Stimulated activated CD4-positive, alpha-beta T cell treated with anti-CD3 and anti-CD28 coated beads, Interleukin-4, amount 100 ng/mL, for 4 hours (primary cell): ENCODE results near the gene ABCC8.

Experiments
- DNase-seq, 2 experiments: peaks; one replicate each; pipeline ENCODE4 v3.0.0-alpha.2; 2020

Gene ABCC8

DNA sequence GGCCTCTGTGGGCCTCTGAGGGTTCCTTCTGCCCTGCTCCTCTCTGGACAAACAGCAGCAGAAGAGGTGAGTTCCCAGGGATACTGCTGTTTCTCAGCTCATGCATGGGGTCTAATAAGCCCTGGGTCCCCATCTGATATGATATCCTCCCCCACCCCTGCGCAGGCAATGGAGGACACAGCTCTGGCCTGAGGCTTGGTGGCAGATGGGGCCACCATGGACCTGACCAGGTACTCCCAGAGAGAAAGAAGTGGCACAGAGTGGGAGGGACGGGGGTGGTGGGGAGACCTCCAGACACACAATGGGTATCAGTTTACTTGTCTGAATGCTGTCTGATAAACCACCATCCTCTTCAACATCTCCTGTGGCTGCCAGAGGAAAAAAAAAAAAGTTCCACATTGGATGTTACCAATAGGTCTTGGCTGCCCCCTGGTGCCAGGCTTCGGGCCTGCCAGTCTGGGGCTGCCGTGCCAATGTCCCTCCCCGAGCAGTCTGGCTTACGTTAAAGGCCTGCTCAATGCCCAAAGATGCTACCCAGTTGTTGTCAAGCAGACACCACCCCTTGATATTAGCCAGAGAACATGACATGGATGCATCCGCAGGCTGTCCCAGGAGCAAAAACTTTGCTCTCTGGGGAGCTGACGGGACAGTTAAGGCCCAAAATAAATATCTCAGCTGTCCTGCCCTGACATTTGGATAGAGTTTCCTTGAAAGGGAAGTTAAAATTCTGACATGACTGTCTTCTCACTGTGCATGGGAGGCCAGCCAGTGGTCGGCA, 27.9 kb upstream of the ABCC8 start:
- peak; percentile 65 to 82 for DNase-seq

GRCh38 chr11:17502630-17503029, 26.0 kb upstream of the ABCC8 start:
- no peak for DNase-seq

DNA sequence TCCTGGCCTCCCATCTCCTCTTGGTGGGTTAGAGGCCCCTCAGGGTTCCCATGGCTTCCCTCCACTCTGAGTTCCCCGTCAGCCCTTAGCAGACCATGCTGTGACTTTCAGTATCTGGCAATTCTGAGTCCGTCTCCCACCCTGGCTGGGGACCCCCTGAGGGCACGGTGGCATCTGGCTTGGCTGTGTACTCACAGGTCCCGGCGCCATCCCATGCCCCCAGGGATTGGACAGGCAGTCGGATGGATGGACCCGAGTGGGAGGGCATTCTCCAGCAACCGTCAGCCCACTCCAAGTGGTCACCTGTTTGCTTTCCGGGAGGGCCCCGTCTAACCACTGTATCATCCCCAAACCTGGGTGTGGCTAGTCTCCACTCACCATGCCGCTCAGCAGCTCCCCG, 24.0 kb upstream of the ABCC8 start:
- DNase-seq = no peak

DNA sequence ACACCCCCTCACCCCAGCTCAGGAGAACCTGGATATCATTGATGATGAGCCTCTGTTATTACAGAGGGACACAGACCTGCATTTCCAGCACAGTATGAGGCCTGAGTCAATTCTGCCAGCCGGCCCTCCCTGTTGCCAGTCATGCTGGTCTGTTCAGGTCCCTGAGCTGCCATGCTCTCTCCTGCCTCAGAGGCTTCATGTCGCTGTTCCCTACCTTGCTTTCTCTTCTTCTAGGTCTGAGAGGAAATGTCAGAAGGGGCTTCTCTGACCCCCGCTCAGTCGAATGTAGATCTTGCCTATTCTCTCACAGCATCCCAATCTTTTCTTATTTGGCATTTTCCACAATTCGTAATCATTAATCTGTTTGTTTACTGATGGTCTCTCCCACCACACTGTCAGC, 21.8 kb upstream of the ABCC8 start:
- DNase-seq = no peak

DNA sequence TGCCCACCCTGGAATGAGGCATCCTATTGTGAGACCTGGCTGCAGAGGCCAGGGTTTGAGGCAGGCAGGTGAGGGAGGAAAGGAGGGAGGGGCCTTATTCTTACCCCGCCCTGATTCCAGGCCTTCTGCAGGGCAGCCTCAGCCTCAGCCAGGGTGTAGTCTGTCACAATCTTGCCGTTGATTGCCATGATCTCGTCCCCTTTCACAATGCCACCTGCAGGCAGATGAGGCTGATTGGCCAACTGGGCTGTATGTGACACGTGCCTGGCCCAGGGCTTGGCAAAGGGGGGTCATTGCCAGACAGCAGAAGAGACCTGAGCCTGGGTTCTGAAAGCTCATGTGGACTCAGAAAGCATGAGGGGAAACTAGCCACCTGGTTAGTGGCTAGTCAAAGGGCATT, 21.4 kb upstream of the ABCC8 start:
- no peak for DNase-seq

DNA sequence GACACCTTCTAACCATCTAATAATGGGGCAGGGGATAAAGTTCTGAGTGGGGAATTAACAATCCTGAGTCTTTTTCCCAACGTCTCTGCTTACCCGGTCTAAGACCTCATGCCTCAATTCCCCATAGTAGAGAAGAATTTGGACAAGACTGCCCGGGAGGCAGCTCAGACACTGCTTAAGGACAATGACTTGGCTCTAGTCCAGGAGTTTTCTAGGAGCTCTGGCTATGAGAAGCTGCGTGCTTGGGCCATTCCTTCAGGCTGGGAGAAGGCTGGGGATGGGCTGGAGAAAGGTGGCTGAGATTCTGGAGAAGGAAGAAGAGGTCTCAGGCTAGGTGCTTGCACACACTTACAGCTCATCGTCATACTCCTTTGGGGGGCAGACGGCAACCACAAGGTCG, 19.8 kb upstream of the ABCC8 start:
- no peak for DNase-seq

GRCh38 chr11:17494019-17494418, 17.4 kb upstream of the ABCC8 start:
- no peak for DNase-seq

DNA sequence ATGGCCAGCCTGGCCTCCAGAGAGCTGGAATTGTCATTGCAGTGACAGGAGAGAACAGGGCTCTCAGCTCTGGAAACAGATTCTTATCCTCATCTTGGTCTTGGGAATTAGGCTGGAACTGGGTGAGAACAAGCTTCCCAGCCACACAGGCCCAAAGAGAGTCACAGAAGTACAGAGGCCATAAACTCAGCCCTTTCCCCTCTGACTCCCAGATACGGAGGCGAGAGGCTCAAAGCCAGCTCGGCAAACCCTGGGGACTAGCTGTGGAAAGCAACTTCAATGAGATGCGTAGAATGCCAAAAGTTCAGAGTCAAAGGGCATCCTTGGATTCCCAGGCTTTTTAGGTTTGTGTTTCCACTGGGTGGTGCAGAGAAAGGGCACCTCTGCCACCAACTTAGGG, 14.3 kb upstream of the ABCC8 start:
- no peak for DNase-seq

GRCh38 chr11:17490232-17490631, 13.6 kb upstream of the ABCC8 start:
- no peak for DNase-seq

- DNase-seq = no peak
Observed at GRCh38 chr11:17489751-17490150, 13.1 kb upstream of the ABCC8 start.

GRCh38 chr11:17488563-17488962, 11.9 kb upstream of the ABCC8 start:
- DNase-seq = no peak

DNA sequence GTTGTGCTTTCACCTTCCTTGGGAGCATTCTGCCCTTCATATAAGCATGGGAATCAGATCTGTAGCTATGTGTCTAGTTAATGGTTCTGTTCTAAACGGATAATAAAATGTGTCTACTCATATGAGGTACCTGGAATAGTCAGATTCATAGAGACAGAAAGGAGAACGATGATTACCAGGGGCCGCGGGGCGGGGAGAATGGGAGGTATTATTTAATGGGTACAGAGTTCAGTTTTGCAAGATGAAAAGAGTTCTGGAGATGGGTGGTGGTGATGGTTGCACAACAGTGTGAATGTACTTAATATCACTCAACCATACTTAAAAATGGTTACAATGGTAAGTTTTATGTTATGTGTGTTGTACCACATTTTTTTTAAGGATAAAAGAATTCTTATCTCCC, 10.0 kb upstream of the ABCC8 start:
- no peak for DNase-seq

GRCh38 chr11:17483505-17483904, 6.9 kb upstream of the ABCC8 start:
- DNase-seq = no peak

DNA sequence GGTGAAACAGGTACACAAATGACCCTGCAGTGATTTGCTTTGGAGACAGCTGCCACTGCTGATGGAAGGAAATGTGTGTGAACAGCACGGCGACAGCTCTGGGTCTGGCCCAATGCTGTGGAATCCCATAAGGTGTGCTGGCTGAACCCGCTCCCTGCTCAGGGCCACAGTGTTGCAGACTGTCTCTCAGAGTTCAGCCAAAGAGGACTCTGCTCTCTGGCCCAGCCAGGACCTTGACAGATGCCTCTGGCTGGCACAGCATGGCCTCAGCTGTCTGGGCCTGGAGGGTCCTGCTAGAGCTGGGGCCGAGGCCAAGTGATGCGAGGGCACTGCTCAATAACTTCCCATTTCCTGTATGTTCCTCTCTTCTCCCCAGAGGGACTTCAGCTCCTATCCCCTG, 5.3 kb upstream of the ABCC8 start:
- no peak for DNase-seq

DNA sequence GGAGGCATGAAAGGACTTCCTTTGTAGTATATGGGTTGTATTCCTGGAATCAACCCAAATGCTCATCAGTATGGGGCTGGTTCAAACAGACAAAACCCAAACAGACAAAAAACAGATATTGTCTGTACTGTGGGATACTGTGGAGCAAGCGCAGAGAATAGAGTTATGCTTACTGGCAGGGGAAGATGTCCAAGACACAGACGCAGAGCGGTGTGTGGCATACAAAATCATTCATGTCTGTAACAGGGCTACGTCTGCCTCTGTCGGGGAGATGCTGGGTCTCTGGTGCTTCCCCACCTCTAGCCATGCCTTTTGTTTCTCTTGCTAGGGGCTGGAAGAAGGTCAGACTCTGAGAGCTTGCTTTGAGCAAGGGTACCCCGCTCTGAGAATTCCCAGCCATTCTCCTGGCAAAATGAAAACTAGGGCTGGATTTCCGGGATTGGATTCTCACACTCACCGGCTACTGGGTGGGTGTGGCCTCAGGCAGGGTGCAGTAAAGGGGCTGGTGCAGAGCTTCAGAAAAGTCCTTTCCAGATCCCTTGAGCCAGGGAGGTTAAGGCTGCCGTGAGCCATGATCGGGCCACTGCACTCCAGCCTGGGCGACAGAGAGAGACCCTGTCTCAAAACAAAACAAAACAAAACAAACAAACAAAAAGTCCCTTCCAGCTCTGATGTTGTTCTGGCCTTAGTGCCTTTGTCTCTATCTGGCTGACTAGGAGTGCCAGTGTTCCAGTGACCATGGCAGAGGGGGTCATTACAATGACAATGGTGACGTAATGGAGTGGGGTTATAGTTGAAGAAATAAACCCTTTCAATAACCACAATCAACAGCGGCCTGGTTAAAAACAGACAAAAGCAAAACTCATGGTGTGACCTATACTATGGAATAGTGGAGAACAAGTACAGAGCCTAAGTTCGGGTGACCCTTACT, 2.9 kb upstream of the ABCC8 start:
- DNase-seq = no peak

DNA sequence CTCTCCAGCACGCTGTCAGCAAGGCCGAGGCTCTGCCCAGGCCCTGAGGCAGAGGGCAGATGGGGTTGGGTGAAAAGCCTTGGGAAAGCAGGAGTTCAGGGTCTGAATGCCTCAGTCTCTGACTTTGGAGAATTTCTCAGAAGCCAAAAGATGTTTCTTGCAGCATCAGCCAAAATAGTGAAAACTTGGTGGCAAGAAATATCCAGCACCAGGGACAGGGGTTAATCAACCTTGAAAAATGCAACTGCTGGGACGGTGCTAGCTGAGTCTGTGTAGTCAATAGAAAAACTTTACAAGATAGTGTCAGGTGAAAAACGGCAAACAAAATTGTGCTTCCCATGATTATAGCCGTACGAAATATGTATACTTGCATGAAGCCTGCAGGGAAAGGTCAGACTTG, 1.4 kb upstream of the ABCC8 start:
- no peak for DNase-seq

GRCh38 chr11:17477361-17477760, 716 bp upstream of the ABCC8 start:
- DNase-seq = no peak

DNA sequence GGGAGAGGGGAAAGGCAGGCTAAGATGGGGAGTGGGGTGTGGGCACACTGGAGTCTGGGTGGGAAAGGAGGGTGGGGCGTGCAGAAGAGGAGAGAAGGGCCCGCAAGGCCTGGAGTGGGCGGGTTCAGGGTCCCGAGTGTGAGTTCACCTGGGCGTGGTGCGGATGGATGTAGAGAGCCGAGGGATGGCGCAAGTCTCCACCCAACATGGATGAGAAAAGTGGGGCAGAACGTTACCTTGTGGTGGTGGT, 364 bp upstream of the ABCC8 start:
- DNase-seq = no peak

- no peak for DNase-seq
Observed at GRCh38 chr11:17475666-17476316, 854 bp downstream of the ABCC8 start.

DNA sequence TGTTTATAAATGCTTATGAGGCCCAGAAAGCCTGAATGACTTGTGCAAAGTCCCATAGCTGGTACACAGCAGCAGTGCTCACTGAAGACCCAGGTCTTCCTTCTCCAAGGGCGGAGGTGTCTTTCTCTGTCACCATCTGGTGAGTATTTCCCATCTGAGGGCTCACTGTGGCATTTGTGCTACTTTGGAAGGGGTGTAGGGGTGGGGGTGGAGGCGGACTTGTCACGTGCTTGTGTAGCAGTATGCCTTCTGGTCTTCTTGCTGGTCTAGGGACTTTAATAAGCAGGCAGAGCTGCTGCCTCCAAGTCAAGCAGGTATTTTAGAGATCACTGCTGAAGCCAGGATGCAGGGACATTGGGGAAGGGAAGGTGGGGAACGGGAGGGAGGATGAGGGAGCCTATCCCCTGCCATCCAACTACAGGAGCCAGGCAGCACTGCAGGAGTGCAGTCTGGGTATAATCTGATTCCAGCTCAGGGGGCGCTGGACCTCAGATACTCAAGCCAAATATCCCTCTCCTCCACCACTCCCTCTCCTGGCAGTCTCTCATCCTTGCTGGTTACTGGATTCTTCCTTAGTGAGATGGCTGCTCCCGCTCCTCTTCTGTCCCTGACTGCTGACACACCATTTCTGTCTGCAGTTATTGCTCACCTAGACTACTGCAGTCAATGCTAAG, 3.4 kb downstream of the ABCC8 start:
- no peak for DNase-seq

DNA sequence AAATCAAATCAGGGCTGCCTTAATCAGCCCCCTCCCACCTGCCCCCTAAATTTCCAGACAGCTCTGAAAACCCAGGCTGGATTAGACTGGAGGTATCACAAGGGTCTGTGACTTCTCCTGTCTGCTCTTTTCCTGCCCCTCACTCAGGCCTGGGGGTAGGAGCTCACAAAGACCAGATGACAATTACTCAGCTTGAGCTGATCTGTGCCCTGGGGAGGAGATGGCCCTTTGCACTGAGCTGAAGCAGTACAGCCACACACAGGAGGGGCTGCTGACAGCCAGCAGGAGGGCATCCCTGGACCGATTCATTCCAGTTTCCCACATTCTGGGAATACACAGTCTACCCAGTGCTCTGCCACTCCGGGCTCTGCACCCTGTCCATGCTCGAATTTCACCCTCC, 4.2 kb downstream of the ABCC8 start:
- no peak for DNase-seq

DNA sequence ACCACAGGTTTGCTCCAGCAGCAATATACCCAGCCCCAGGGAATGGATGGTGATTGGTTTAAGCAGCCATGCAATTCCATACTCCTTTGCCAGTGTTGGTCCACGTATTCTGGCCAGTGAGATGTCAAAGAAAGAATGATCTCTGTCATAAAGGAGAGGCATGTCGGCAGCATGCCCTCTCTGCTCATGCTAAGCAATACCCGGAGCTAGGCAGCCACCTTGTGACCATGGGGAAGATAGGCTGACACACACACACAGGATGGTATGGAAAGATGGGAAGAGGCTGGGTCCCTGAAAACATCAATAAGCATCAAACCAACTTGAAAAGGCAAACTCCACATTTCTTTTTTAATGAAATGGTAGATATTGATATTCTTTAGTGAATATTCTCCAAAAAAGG, 5.1 kb downstream of the ABCC8 start:
- no peak for DNase-seq

GRCh38 chr11:17469998-17470397, 6.6 kb downstream of the ABCC8 start:
- DNase-seq = no peak

DNA sequence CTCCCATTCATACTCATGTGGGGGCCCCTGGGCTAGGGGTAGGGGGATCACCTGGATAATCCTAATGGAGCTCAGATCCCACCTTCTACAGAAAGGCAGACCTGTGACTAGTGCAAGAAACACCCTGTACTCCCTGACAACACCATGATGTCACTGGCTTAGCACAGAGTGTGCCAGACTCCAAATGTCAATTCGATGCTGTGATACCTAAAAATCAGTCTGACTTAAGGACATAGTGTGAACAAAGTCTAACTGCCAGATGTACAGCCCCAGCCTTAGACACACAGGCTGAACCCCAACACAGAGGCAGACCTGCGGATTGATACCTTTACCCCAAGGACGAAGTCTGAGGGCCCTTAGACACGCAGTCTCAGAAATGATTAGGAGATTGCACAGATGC, 8.5 kb downstream of the ABCC8 start:
- no peak for DNase-seq
